Activated T-cell treated with anti-CD3 and anti-CD28 coated beads for 24 hours (primary cell): ENCODE data around the gene B4GAT1.

Experiments
- DNase-seq: peaks from one replicate; pipeline ENCODE4 v3.0.0-alpha.2; 2020; ENCODE audit warnings: low read depth

Gene B4GAT1

GRCh38 chr11:66302656-66303055, 44.8 kb downstream of the B4GAT1 start:
- DNase-seq, result no peak

- no peak for DNase-seq
These were observed 48.2 kb downstream of the B4GAT1 start for GRCh38 chr11:66299186-66299585.

- DNase-seq, result no peak
These were observed 49.8 kb downstream of the B4GAT1 start for GRCh38 chr11:66297610-66298009.
